Mesothelial cell of epicardium (in vitro differentiated cells): Measurements from ENCODE around the gene CYP2J2. TPM values are rescaled to one million over a fixed set of nuclear protein-coding genes. Genes with fewer than 3 reads are reported as not detected.

Experiments
- DNase-seq, 2 experiments: peaks; one replicate each; pipeline ENCODE4 v3.0.0; 2021; ENCODE audit warnings: low spot score in 2 of 2; ENCODE audit not compliant: unreplicated experiment in 2 of 2
- H3K27ac Mint-ChIP-seq: 2 replicates; pipeline ENCODE4 v1.8.0; 2021; ENCODE audit warnings: mixed read lengths
- H3K27me3 Mint-ChIP-seq: 2 replicates; pipeline ENCODE4 v1.8.0; 2021; ENCODE audit warnings: low read depth, mixed read lengths
- H3K36me3 Mint-ChIP-seq: 2 replicates; pipeline ENCODE4 v1.8.0; 2021; ENCODE audit warnings: mixed read lengths
- H3K4me1 Mint-ChIP-seq: 2 replicates; pipeline ENCODE4 v1.8.0; 2021; ENCODE audit warnings: mixed read lengths
- H3K4me3 Mint-ChIP-seq: 2 replicates; pipeline ENCODE4 v1.8.0; 2021; ENCODE audit warnings: mild to moderate bottlenecking, moderate library complexity, mixed read lengths
- H3K9me3 Mint-ChIP-seq: 2 replicates; pipeline ENCODE4 v1.8.0; 2021; ENCODE audit warnings: mixed read lengths
- CTCF ChIP-seq: fragments of 200-600 bp; sonication (generic); IDR thresholded peaks from one replicate; pipeline ENCODE4 v1.5.0; 2021; ENCODE audit warnings: antibody characterized with exemption; ENCODE audit not compliant: unreplicated experiment
- total RNA-seq: library from RNA; stranded (reverse); gene quantifications from 3 replicates; pipeline ENCODE4 v1.2.1, GENCODE V29; 2021

The CYP2J2 gene
- total RNA-seq, 1 donor from 2014 or later, result 3.1 TPM

DNA sequence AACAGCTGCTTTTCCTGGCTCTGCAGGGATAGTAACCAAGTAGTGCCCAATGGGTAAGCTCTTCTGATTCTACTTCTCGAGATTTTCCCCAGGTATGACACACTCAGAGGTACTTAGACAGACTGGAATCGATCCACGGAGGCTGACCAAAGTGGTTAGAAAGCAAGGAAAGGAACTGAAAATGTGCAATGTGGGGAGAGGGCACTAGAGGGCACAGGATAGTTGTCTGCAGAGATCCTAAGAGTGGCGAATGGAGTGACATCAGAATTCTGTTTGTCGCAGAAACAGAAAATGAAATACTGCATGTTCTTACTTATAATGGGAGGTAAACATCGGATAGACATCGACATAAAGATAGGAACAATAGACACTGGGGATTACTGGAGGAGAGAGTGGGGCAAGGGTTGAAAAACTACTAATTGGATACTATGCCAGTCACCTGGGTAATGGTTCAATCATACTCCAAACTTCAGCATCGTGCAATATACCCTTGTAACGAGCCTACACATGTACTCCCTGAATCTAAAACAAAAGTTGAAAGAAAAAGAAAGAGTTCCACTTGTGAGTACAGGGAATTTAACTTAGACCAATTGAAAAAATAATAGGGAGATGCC lies 23.3 kb downstream of the CYP2J2 start:
- no peak for DNase-seq
- no peak overlapping the region for H3K27ac Mint-ChIP-seq
- H3K36me3 Mint-ChIP-seq, result no peaks in the 10 kb centered on the region
- no peaks in the 10 kb centered on the region for H3K27me3 Mint-ChIP-seq
- H3K4me3 Mint-ChIP-seq, result no peak overlapping the region
- no peaks in the 10 kb centered on the region for H3K9me3 Mint-ChIP-seq
- peaks cover 35% of the 10 kb centered on the region for H3K4me1 Mint-ChIP-seq
- no peak for TF ChIP-seq CTCF

- Mint-ChIP-seq H3K36me3 (no peaks in the 10 kb centered on the region), H3K4me1 (peaks cover 32% of the 10 kb centered on the region), H3K27ac (peak overlapping the region; percentile 2), H3K9me3 (no peaks in the 10 kb centered on the region), H3K27me3 (no peaks in the 10 kb centered on the region), H3K4me3 (no peak overlapping the region)
- TF ChIP-seq CTCF, result no peak
- no peak for DNase-seq
These were observed 24.7 kb downstream of the CYP2J2 start for GRCh38 chr1:59901770-59902388.

- H3K4me1 Mint-ChIP-seq, result peaks cover 30% of the 10 kb centered on the region
- H3K4me3 Mint-ChIP-seq, result no peak overlapping the region
- DNase-seq, result no peak
- no peaks in the 10 kb centered on the region for H3K9me3 Mint-ChIP-seq
- TF ChIP-seq CTCF, result no peak
- H3K27ac Mint-ChIP-seq, result no peak overlapping the region
- no peaks in the 10 kb centered on the region for H3K36me3 Mint-ChIP-seq
- no peaks in the 10 kb centered on the region for H3K27me3 Mint-ChIP-seq
These were observed 25.9 kb downstream of the CYP2J2 start for GRCh38 chr1:59900640-59901039.

DNA sequence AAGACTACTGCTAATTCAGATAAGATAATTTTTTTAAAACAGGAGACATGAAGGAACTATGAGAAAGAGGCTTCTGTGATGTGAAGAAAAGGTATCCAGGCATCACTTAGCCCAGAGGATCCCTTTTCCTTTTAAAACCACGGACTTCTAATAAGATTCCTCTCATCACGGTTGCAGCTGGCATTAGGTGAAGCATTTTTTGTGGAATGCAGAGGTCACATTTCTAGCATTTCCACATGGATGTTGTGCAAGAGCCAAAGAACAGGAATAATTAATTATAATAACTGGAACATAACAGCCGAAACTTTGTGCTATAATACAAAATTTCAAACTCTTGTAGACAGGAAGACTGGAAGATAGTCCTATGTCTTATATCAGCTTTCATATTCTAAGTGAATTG lies 27.6 kb downstream of the CYP2J2 start:
- Mint-ChIP-seq H3K4me3 (no peak overlapping the region), H3K4me1 (peaks cover 30% of the 10 kb centered on the region), H3K36me3 (no peaks in the 10 kb centered on the region), H3K9me3 (no peaks in the 10 kb centered on the region), H3K27ac (no peak overlapping the region), H3K27me3 (no peaks in the 10 kb centered on the region)
- no peak for TF ChIP-seq CTCF
- DNase-seq, result no peak

- no peak overlapping the region for H3K27ac Mint-ChIP-seq
- H3K9me3 Mint-ChIP-seq, result no peaks in the 10 kb centered on the region
- H3K27me3 Mint-ChIP-seq, result no peaks in the 10 kb centered on the region
- TF ChIP-seq CTCF, result no peak
- no peaks in the 10 kb centered on the region for H3K36me3 Mint-ChIP-seq
- peaks cover 30% of the 10 kb centered on the region for H3K4me1 Mint-ChIP-seq
- no peak for DNase-seq
- no peak overlapping the region for H3K4me3 Mint-ChIP-seq
These were observed 29.4 kb downstream of the CYP2J2 start for GRCh38 chr1:59897165-59897564.
